MM.1S (cell line): Measurements from ENCODE around the gene ZIM2.

Source experiments
- DNase-seq: peaks from one replicate; pipeline ENCODE4 v3.0.0-alpha.2; 2015
- H2AFZ ChIP-seq: fragments of 300-600 bp; sonication (generic); 2 replicates; pipeline ENCODE4 v1.6.0; 2016; ENCODE audit warnings: antibody characterized with exemption, low read length
- H3F3A ChIP-seq: fragments of 300-600 bp; sonication (generic); 2 replicates; pipeline ENCODE4 v1.6.1; 2016; ENCODE audit warnings: mild to moderate bottlenecking, antibody characterized with exemption, low read length, moderate library complexity, mixed read lengths; ENCODE audit not compliant: insufficient read depth
- H3K27ac ChIP-seq: fragments of 300-600 bp; sonication (generic); 2 replicates; pipeline ENCODE4 v1.5.1; 2016; ENCODE audit warnings: mild to moderate bottlenecking, low read length
- H3K27me3 ChIP-seq: fragments of 300-600 bp; sonication (generic); replicated peaks from 2 replicates; pipeline ENCODE4 v1.6.0; 2016; ENCODE audit warnings: low read length; ENCODE audit not compliant: insufficient read depth
- H3K36me3 ChIP-seq: fragments of 300-600 bp; sonication (generic); replicated peaks from 2 replicates; pipeline ENCODE4 v1.6.1; 2016; ENCODE audit warnings: mild to moderate bottlenecking, low read length, mixed read lengths; ENCODE audit not compliant: insufficient read depth
- H3K4me1 ChIP-seq: fragments of 300-600 bp; sonication (generic); 2 replicates; pipeline ENCODE4 v1.6.1; 2016; ENCODE audit warnings: low read length, mixed read lengths
- H3K4me2 ChIP-seq: fragments of 300-600 bp; sonication (generic); 2 replicates; pipeline ENCODE4 v1.6.0; 2016; ENCODE audit warnings: low read depth, low read length
- H3K4me3 ChIP-seq: fragments of 300-600 bp; sonication (generic); 2 replicates; pipeline ENCODE4 v1.5.1; 2016; ENCODE audit warnings: low read length, mixed read lengths
- H3K79me2 ChIP-seq: fragments of 300-600 bp; sonication (generic); 2 replicates; pipeline ENCODE4 v1.6.1; 2016; ENCODE audit warnings: mixed run types, low read length, mixed read lengths
- H3K9ac ChIP-seq: fragments of 300-600 bp; sonication (generic); 2 replicates; pipeline ENCODE4 v1.6.1; 2016; ENCODE audit warnings: low read length, mixed read lengths
- H3K9me2 ChIP-seq: fragments of 300-600 bp; sonication (generic); replicated peaks from 2 replicates; pipeline ENCODE4 v1.6.1; 2016; ENCODE audit warnings: mild to moderate bottlenecking, low read length, mixed read lengths; ENCODE audit not compliant: insufficient read depth
- H3K9me3 ChIP-seq: fragments of 300-600 bp; sonication (generic); replicated peaks from 2 replicates; pipeline ENCODE4 v1.6.1; 2016; ENCODE audit warnings: mild to moderate bottlenecking, low read length, mixed read lengths; ENCODE audit not compliant: insufficient read depth
- H4K20me1 ChIP-seq: fragments of 300-600 bp; sonication (generic); 2 replicates; pipeline ENCODE4 v1.6.1; 2016; ENCODE audit warnings: mild to moderate bottlenecking, low read length, moderate library complexity, mixed read lengths; ENCODE audit not compliant: insufficient read depth
- EZH2 ChIP-seq: fragments of 300-600 bp; sonication (generic); optimal IDR thresholded peaks from 2 replicates; pipeline ENCODE3; 2017; ENCODE audit warnings: low read depth, mild to moderate bottlenecking, antibody characterized with exemption, low read length, mixed read lengths
- EZH2phosphoT487 ChIP-seq: fragments of 300-600 bp; sonication (generic); IDR thresholded peaks from 2 replicates; pipeline ENCODE4 v1.6.1; 2018; ENCODE audit warnings: antibody characterized with exemption, low read length
- TF ChIP-seq, protein P1 (sequence below): fragments of 300-600 bp; sonication (generic); IDR thresholded peaks from 2 replicates; pipeline ENCODE4 v1.5.1; 2016; ENCODE audit warnings: antibody characterized with exemption, low read length, mixed read lengths

ZIM2 gene

DNA sequence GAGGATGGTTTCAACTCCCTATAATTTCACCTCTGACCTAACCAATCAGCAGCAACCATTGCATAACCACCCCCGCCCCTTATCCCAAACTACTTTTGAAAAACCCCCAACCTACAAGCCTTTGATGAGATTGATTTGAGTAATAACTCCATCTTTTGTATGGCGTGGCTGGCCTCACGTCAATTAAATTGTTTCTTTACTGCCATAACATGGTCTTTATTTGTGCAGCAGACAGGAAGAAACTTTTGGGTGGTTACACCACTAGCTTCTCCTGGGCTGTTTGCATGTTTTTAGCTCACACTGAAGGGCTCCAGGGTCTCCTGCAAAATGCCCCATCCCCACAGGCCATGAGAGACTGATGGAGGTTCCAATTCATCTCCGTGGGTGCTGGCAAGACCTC lies 34.0 kb upstream of the ZIM2 start:
- no peaks in the 10 kb centered on the region for H3F3A ChIP-seq
- H3K36me3 ChIP-seq = no peaks in the 10 kb centered on the region
- no peaks in the 10 kb centered on the region for H3K9me3 ChIP-seq
- H3K9ac ChIP-seq = no peak overlapping the region
- no peak overlapping the region for H3K4me3 ChIP-seq
- H3K9me2 ChIP-seq = no peaks in the 10 kb centered on the region
- no peak for DNase-seq
- H3K79me2 ChIP-seq = no peaks in the 10 kb centered on the region
- no peak overlapping the region for H3K4me2 ChIP-seq
- no peaks in the 10 kb centered on the region for H4K20me1 ChIP-seq
- no peak overlapping the region for H3K27ac ChIP-seq
- TF ChIP-seq EZH2 = no peak
- TF ChIP-seq, protein P1, sequence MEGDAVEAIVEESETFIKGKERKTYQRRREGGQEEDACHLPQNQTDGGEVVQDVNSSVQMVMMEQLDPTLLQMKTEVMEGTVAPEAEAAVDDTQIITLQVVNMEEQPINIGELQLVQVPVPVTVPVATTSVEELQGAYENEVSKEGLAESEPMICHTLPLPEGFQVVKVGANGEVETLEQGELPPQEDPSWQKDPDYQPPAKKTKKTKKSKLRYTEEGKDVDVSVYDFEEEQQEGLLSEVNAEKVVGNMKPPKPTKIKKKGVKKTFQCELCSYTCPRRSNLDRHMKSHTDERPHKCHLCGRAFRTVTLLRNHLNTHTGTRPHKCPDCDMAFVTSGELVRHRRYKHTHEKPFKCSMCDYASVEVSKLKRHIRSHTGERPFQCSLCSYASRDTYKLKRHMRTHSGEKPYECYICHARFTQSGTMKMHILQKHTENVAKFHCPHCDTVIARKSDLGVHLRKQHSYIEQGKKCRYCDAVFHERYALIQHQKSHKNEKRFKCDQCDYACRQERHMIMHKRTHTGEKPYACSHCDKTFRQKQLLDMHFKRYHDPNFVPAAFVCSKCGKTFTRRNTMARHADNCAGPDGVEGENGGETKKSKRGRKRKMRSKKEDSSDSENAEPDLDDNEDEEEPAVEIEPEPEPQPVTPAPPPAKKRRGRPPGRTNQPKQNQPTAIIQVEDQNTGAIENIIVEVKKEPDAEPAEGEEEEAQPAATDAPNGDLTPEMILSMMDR = no peak
- TF ChIP-seq EZH2phosphoT487 = no peak
- H2AFZ ChIP-seq = no peak overlapping the region
- no peaks in the 10 kb centered on the region for H3K4me1 ChIP-seq
- no peaks in the 10 kb centered on the region for H3K27me3 ChIP-seq

DNA sequence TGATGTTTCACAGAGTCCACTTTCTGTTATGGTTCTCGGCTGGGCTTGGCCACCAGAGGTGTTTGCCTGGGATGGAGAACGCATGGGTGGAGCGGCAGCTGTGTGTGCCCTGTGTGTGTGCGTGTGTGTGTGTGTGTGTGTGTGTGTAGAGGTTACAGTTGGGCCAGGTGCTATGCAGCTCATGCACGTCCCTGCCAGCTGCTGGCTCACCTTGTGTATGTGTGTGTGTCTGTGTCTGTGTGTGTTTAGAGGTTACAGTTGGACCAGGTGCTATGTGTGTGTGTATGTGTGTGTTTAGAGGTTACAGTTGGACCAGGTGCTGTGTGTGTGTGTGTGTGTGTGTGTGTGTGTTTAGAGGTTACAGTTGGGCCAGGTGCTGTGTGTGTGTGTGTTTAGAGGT lies 33.0 kb upstream of the ZIM2 start:
- H3K27me3 ChIP-seq = no peaks in the 10 kb centered on the region
- H3K4me2 ChIP-seq = no peak overlapping the region
- no peaks in the 10 kb centered on the region for H3K9me3 ChIP-seq
- no peaks in the 10 kb centered on the region for H3K9me2 ChIP-seq
- H3K79me2 ChIP-seq = no peaks in the 10 kb centered on the region
- no peak overlapping the region for H2AFZ ChIP-seq
- H3F3A ChIP-seq = no peaks in the 10 kb centered on the region
- H3K36me3 ChIP-seq = no peaks in the 10 kb centered on the region
- H3K4me1 ChIP-seq = no peaks in the 10 kb centered on the region
- TF ChIP-seq, protein P1 = no peak
- TF ChIP-seq EZH2 (no peak), EZH2phosphoT487 (no peak)
- DNase-seq = no peak
- no peaks in the 10 kb centered on the region for H4K20me1 ChIP-seq
- H3K27ac ChIP-seq = no peak overlapping the region
- no peak overlapping the region for H3K4me3 ChIP-seq
- H3K9ac ChIP-seq = no peak overlapping the region

DNA sequence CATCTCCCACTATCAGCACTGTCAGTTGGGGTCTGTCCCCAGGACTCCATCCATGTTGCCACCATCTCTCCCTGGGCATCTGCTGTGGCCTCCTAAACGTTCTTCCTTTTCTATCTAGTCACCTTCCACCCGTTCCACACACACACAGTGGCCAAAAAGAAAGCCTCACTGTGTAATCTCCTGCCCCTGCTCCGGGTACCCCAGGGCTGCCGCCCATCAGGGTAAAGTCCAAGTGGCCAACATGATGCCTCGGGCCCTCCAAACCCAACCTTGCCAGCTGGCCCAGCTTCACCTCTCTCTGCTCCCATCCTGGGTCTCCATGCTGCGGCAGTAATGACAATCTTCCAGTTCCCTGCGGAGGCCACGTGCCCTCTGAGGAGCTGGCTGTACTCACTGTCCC lies 29.4 kb upstream of the ZIM2 start:
- Histone ChIP-seq H3K79me2 (no peaks in the 10 kb centered on the region), H3K36me3 (no peaks in the 10 kb centered on the region), H3K9me2 (no peaks in the 10 kb centered on the region), H3K4me3 (no peak overlapping the region), H3K4me2 (no peak overlapping the region), H2AFZ (no peak overlapping the region), H3F3A (no peaks in the 10 kb centered on the region), H3K27ac (no peak overlapping the region), H3K9me3 (no peaks in the 10 kb centered on the region), H4K20me1 (no peaks in the 10 kb centered on the region), H3K4me1 (no peaks in the 10 kb centered on the region), H3K27me3 (no peaks in the 10 kb centered on the region), H3K9ac (no peak overlapping the region)
- TF ChIP-seq EZH2phosphoT487 = no peak
- TF ChIP-seq, protein P1 = no peak
- no peak for DNase-seq

DNA sequence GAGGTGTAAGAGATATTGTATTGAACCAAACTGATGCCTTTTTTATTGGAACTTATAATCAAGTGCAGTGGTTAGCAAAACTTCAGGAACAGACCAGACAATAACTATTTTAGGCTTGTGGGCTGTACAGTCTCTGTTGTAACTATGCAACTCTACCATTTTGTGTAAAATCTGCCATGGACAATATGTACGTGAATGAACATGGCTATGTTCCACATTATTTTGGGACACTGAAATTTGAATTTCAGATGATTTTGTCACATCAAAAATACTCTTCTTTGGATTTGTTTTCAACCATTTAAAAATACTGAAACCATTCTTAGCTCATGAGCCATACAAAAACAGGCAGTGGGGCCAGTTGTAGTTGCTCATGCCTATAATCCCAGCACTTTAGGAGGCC lies 27.9 kb upstream of the ZIM2 start:
- H3K4me1 ChIP-seq = no peaks in the 10 kb centered on the region
- no peak overlapping the region for H3K27ac ChIP-seq
- no peaks in the 10 kb centered on the region for H3K9me3 ChIP-seq
- no peak for DNase-seq
- H2AFZ ChIP-seq = no peak overlapping the region
- no peak overlapping the region for H3K4me2 ChIP-seq
- no peak overlapping the region for H3K9ac ChIP-seq
- H3K36me3 ChIP-seq = no peaks in the 10 kb centered on the region
- no peaks in the 10 kb centered on the region for H4K20me1 ChIP-seq
- TF ChIP-seq EZH2phosphoT487 = no peak
- no peak for TF ChIP-seq EZH2
- TF ChIP-seq, protein P1 = no peak
- H3F3A ChIP-seq = no peaks in the 10 kb centered on the region
- H3K27me3 ChIP-seq = no peaks in the 10 kb centered on the region
- H3K9me2 ChIP-seq = no peaks in the 10 kb centered on the region
- no peak overlapping the region for H3K4me3 ChIP-seq
- H3K79me2 ChIP-seq = no peaks in the 10 kb centered on the region
